ENCODE results near the gene PRKN.
"Not testable (repeated sequence)": the region's sequence is repeated elsewhere in the genome, so short reads cannot be mapped to it uniquely, and the experiment has no call there.

Gene PRKN

GRCh38 chr6:162421004-162421403, 306.6 kb downstream of the PRKN start:
- no peak for DNase-seq

GRCh38 chr6:162416831-162417537, 310.6 kb downstream of the PRKN start:
- no peak for DNase-seq

GRCh38 chr6:162416307-162416706, 311.3 kb downstream of the PRKN start:
- DNase-seq: no peak

- DNase-seq: no peak
These were observed 317.6 kb downstream of the PRKN start for GRCh38 chr6:162409741-162410691.

DNA sequence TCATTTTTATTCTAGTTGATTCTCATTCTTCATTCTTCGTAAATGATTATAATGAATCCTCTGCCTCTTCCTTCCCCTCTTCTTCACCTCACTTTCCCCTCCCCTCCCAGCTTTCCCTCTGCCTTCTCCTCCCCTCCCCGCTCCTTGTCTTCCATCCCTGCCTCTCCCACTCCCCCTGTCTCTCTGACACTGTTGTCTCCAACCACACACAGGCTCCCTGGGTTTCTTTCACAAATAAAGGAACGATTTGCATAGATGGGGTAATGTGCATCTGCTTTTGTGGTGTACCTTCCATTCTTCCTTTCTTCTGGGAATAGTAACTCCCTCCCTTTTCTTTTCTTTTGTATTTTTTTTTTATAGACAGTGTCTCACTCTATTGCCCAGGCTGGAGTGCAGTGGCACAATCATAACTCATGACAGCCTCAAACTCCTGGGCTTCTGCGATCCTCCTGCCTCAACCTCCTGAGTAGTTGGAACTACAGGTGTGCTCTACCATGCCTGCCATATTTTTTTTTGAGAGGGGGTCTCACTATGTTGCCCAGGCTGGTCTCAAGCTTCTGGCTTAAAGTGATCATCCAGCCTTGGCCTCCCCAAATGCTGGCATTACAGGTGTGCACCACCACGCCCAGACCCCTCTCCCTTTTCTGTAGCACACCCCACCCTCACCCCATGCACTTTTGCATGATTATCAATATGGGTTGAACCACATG, 318.6 kb downstream of the PRKN start:
- DNase-seq: no peak

DNA sequence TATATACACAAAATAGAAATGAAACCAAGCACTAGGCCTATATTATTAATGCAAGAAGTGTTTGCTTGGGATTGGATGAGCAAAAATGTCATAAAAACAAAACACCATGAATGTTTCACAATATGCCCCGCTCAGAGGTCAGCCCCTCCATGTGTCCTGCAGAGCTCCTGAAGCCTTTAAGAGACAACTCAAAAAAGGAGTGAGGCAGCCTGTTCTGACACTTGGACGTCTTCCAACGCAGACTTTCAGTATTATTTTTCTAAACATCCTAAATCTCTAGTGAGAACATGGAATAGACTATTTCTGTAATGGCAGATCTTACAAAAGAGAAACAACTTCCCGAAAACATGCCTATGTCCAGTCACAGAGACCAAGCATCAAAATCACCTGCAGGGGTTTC, 322.6 kb downstream of the PRKN start:
- no peak for DNase-seq

- DNase-seq: no peak
These were observed 324.5 kb downstream of the PRKN start for GRCh38 chr6:162403031-162403430.

GRCh38 chr6:162395181-162395580, 332.4 kb downstream of the PRKN start:
- DNase-seq: no peak

GRCh38 chr6:162390961-162391811, 336.4 kb downstream of the PRKN start:
- not testable (repeated sequence) for DNase-seq

- no peak for DNase-seq
These were observed 338.1 kb downstream of the PRKN start for GRCh38 chr6:162389343-162390085.

DNA sequence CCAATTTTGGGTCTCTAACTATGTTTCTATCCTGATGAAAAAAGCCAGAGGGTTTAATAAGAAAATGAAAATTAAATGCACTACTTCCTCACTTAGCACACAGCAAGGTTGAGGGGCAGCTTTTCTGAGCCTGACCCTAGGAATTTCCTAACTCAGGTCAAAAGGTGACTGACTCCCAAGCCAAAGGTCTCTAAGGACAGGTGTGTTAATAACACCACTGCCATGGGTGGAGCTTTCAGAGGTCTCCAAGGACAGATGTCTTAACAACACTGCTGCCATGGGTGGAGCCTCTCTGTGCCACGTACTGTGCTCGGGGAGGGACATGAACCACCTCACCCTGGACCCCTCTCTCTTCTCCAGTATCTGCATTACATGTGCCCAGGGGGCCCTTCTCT, 339.2 kb downstream of the PRKN start:
- DNase-seq: no peak

DNA sequence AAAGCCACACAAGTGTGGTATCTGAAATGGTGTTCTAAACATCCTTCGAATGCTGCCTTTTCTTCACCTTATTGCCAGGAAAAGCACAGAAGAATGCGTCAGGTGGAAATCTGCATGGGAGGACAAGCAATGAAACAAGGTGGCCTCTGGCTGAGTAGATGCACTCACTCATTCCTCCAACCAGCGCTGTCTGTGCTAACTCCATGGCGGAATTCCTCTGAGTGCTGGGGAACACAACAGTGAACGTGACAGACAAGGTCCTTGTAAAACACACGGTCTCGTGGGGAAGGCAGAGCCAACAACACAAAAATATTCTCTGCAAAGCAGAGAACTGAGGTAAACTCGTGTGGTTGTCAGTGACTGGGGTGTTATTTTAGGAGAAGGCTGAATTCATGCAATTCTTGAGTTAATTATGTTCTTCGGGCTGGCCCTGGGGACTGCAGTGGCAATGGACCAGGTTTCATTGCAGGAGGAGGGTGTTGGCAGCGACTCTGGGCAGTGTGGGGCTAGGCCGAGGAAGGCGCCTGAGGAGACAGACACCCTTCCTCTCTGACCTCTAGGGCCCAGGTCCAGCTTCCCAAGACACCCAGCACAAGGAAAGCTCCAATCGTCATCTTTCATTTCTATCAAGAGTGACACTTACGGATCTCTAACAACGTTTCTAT, 339.7 kb downstream of the PRKN start:
- no peak for DNase-seq

GRCh38 chr6:162385980-162386379, 341.6 kb downstream of the PRKN start:
- DNase-seq: no peak

- DNase-seq: no peak
These were observed 347.7 kb downstream of the PRKN start for GRCh38 chr6:162379757-162380409.

DNA sequence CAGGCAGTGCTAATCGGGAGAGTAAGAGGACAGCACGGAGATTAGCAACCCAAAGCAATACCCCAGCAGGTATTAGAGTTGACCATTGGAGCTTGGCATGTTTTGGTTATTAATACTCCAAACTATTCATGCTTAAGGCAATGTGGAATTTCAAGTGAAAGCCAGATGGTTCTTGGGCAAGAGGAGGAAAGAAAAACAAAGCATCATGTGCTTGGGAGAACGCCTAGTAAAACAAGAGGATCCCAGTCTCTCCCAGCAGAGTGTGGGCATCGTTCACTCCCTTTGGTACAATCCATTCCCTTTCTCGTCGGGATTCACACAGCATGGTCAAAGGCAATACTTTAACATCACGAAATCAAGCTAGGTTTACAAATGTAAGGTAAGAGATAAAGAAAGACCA, 349.8 kb downstream of the PRKN start:
- no peak for DNase-seq

- no peak for DNase-seq
These were observed 353.7 kb downstream of the PRKN start for GRCh38 chr6:162373868-162374267.

DNA sequence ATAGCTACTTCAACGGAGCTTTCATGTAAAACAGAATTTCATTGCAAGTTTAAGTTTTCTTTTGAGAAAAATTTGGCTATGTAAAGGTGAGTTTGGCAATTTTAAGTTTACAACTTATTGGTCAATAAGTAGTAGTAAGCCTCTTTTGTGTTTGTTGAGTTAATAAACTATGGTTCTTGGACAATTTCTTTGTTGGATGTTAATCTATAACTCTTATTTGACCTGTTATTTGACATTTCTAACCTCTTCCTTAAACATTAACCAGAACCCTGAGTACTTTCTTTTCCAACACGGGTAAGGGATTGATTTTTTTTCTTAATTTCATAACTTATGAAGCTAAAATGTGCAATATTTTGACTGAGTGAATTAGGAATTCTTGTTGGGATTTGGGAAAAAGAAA, 354.4 kb downstream of the PRKN start:
- no peak for DNase-seq

DNA sequence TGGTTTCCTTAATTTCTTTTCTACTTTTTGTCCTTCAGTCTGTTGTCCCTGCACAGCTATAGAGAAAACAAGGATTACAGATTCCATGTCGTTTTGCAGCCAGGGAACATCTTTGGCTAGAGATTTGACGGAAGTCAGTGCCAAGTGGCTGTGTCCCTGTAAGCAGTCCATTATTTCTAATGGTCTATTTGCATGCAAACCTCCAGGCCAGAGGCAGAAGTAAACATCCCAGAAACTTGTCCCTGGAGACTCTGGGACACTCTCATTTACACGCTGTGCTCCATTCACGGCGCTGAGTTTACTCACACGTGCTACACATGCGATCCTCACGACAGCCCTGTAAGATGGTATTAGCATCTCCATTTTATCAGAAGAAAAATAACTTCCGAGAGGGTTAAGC, 355.5 kb downstream of the PRKN start:
- no peak for DNase-seq

DNA sequence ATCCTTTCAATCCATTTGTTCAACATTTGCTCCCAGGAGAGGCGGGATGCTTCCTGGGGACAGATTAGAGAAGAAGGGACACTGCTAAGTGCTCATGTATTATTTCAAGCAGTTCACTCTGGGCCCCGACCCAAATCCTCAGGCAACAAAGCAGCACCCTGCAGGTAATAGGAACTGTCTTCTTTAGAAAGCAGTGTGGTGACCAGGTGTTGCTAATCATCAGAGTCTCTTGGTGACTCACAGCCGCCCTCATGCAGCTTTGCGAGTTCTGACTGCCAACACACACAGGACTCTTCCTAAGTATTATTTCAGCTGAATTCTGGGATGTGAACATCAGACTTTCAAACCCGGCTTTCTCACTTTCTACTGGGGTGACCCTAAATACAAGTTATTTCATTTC, 356.4 kb downstream of the PRKN start:
- DNase-seq: no peak

DNA sequence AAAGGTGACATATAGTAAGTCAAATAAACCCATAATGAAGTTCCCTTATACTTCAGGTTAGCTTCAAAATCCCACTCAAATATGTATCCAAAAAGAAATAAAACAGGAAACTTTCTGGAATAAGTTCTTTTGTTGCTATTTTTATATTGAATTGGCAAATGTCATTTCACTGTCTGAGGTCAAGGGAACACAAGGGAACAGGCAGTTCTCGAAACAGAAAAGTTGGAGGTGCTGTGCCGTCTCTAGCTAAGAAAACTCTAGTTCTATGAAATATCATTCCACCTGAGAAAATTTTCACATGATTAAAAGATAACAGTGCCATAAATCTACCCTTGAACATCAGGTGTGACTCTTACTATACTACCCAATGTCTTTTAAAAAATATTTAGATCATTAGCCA, 358.5 kb downstream of the PRKN start:
- DNase-seq: no peak

GRCh38 chr6:162364488-162364887, 363.1 kb downstream of the PRKN start:
- no peak for DNase-seq

Data from 8988T (cell line).